OCI-LY1 (cell line): ENCODE data around the gene LMTK2.

Experiments used
- H2AFZ ChIP-seq: fragments of 200-600 bp; sonication (generic), shearing (Covaris generic); 2 replicates; pipeline ENCODE4 v1.6.0; 2014; ENCODE audit warnings: antibody characterized with exemption, mild to moderate bottlenecking, low read length
- H3F3A ChIP-seq: fragments of 200-600 bp; sonication (generic), shearing (Covaris generic); 2 replicates; pipeline ENCODE4 v1.6.0; 2014; ENCODE audit warnings: mild to moderate bottlenecking, antibody characterized with exemption, low read length, moderate library complexity; ENCODE audit not compliant: insufficient read depth
- H3K27ac ChIP-seq: fragments of 200-600 bp; sonication (generic); 2 replicates; pipeline ENCODE4 v1.5.1; 2014; ENCODE audit warnings: low read length, mixed run types, mild to moderate bottlenecking, low read depth; ENCODE audit not compliant: poor library complexity, severe bottlenecking
- H3K27me3 ChIP-seq: fragments of 200-600 bp; sonication (generic); 2 replicates; pipeline ENCODE4 v1.6.0; 2014; ENCODE audit warnings: antibody characterized with exemption, mild to moderate bottlenecking, low read length, moderate library complexity; ENCODE audit not compliant: insufficient read depth
- H3K36me3 ChIP-seq: fragments of 200-600 bp; sonication (generic); 2 replicates; pipeline ENCODE4 v1.6.1; 2014; ENCODE audit warnings: mild to moderate bottlenecking, antibody characterized with exemption, low read length, moderate library complexity, mixed read lengths; ENCODE audit not compliant: insufficient read depth
- H3K4me1 ChIP-seq: fragments of 200-600 bp; sonication (generic); 2 replicates; pipeline ENCODE4 v1.5.1; 2014; ENCODE audit warnings: mild to moderate bottlenecking, low read length, moderate library complexity; ENCODE audit not compliant: insufficient read depth, severe bottlenecking
- H3K4me2 ChIP-seq: fragments of 200-600 bp; sonication (generic), shearing (Covaris generic); 2 replicates; pipeline ENCODE4 v1.6.1; 2014; ENCODE audit warnings: low read length
- H3K4me3 ChIP-seq: fragments of 200-600 bp; sonication (generic); 2 replicates; pipeline ENCODE4 v1.5.1; 2014; ENCODE audit warnings: low read length, low read depth, mild to moderate bottlenecking, mixed read lengths; ENCODE audit not compliant: poor library complexity, severe bottlenecking
- H3K79me2 ChIP-seq: fragments of 200-600 bp; shearing (Covaris generic); 2 replicates; pipeline ENCODE4 v1.6.1; 2016; ENCODE audit warnings: mixed run types, low read length, mixed read lengths; ENCODE audit not compliant: insufficient read depth
- H3K9ac ChIP-seq: fragments of 200-600 bp; sonication (generic), shearing (Covaris generic); 2 replicates; pipeline ENCODE4 v1.6.1; 2014; ENCODE audit warnings: mild to moderate bottlenecking, low read length, mixed read lengths
- H3K9me2 ChIP-seq: fragments of 200-600 bp; sonication (generic), shearing (Covaris generic); 2 replicates; pipeline ENCODE4 v1.6.1; 2014; ENCODE audit warnings: low read depth, mild to moderate bottlenecking, low read length, mixed read lengths
- H3K9me3 ChIP-seq: fragments of 200-600 bp; shearing (Covaris generic); 2 replicates; pipeline ENCODE4 v1.6.1; 2014; ENCODE audit warnings: low read length, mixed read lengths
- H4K20me1 ChIP-seq: fragments of 200-600 bp; sonication (generic), shearing (Covaris generic); 2 replicates; pipeline ENCODE4 v1.6.0; 2016; ENCODE audit warnings: mild to moderate bottlenecking, low read length; ENCODE audit not compliant: insufficient read depth
- CTCF ChIP-seq: fragments of 200-600 bp; sonication (generic), shearing (Covaris generic); IDR thresholded peaks from 2 replicates; pipeline ENCODE4 v1.5.1; 2017; ENCODE audit warnings: mild to moderate bottlenecking, antibody characterized with exemption, low read length, moderate library complexity, mixed read lengths
- EZH2 ChIP-seq: fragments of 200-600 bp; sonication (generic), shearing (Covaris generic); IDR thresholded peaks from 2 replicates; pipeline ENCODE4 v1.8.0; 2017; ENCODE audit warnings: borderline replicate concordance, mixed run types, mild to moderate bottlenecking, antibody characterized with exemption, low read length, moderate library complexity, mixed read lengths

The LMTK2 gene

DNA sequence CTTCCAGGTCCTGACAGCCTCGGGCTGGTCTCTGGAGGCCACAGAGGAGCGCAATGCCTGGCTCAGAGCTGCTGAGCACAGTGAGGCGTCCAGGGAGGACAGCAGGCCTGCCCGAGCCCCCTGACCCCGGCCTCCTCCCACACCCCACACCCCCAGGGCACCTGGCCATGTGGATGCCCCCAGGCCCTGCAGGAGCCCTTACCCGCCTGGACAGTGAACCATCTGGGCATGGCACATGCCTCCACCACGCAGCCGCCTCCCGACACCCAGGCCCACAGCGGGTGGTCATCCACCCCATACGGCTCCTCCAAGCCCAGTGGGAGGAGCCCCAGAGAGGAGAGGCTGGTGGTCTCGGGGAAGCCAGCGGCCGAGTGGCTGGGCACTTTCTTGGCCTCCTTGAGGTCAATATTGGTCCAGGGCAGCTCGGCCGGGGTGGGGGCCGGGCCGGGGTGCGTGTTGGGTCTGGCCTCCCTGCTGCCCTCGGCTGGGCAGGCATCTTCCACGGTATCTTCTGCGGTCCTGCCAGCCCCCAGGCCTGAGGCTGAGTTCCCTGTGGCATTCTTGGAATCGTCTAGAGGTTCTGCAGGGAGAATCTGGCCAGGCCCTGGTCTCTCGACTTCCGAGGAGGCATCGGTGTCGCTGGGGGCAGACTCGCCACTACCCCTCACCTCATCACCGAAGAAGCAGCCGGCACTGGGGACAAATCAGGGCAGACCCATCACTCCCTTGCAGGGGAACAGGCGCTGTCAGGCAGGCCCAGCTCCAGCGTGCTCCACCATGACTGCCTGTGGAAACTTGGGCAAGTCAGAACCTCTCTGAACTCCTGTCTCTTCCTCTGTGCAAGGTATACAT is 126.8 kb downstream of the LMTK2 start:
- H3K36me3 ChIP-seq, result peaks cover 5% of the 10 kb centered on the region; the same call in 1 of the 2 replicates
- H3K9ac ChIP-seq, result no peak overlapping the region
- no peak overlapping the region for H3K4me3 ChIP-seq
- no peaks in the 10 kb centered on the region for H4K20me1 ChIP-seq
- no peak overlapping the region for H3K4me2 ChIP-seq
- TF ChIP-seq CTCF (no peak), EZH2 (no peak)
- no peaks in the 10 kb centered on the region for H3K9me3 ChIP-seq
- no peaks in the 10 kb centered on the region for H3K9me2 ChIP-seq
- no peaks in the 10 kb centered on the region for H3K79me2 ChIP-seq
- no peaks in the 10 kb centered on the region for H3K27me3 ChIP-seq
- H3K4me1 ChIP-seq, result no peaks in the 10 kb centered on the region
- H3F3A ChIP-seq, result no peaks in the 10 kb centered on the region
- no peak overlapping the region for H3K27ac ChIP-seq
- H2AFZ ChIP-seq, result no peak overlapping the region

DNA sequence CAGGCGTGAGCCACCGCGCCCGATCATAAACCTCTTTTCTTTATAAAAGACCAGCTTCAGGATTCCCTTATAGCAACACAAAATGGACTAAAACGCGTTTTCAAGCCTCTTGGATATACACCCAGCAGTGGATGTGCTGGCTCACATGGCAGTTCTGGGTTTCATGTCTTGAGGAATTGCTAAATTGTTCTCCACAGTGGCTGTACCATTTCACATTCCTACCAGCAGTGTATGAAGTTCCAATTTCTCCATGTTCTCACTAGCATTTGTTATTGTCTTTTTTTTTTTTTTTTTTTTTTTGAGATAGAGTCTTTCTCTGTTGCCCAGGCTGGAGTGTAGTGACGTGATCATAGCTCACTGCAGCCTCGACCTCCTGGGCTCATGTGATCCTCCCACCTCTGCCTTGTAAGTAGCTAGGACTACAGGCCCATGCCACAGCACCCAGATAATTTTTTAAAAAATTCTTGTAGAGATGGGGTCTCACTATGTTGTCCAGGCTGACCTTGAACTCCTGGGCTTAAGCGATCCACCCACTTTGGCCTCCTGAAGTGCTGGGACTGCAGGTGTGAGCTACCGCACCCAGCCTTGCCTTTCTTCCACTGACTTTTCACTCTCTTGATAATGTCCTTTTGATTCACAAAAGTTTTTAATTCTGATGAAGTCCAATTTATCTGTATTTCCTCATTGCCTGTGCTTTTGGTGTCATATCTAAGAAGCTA is 127.9 kb downstream of the LMTK2 start:
- TF ChIP-seq EZH2 (no peak), CTCF (no peak)
- H3K4me3 ChIP-seq, result no peak overlapping the region
- H3K4me2 ChIP-seq, result no peak overlapping the region
- no peaks in the 10 kb centered on the region for H3K79me2 ChIP-seq
- no peaks in the 10 kb centered on the region for H3K9me2 ChIP-seq
- H3K4me1 ChIP-seq, result no peaks in the 10 kb centered on the region
- no peak overlapping the region for H2AFZ ChIP-seq
- no peaks in the 10 kb centered on the region for H3F3A ChIP-seq
- H3K9me3 ChIP-seq, result no peaks in the 10 kb centered on the region
- no peaks in the 10 kb centered on the region for H4K20me1 ChIP-seq
- no peaks in the 10 kb centered on the region for H3K27me3 ChIP-seq
- H3K9ac ChIP-seq, result no peak overlapping the region
- peaks cover 6% of the 10 kb centered on the region; the same call in 1 of the 2 replicates for H3K36me3 ChIP-seq
- no peak overlapping the region for H3K27ac ChIP-seq

- Histone ChIP-seq H3K4me3 (no peak overlapping the region), H3K9me3 (no peaks in the 10 kb centered on the region), H3K4me2 (no peak overlapping the region), H3K9ac (no peak overlapping the region), H2AFZ (no peak overlapping the region), H3K79me2 (no peaks in the 10 kb centered on the region), H3K27me3 (no peaks in the 10 kb centered on the region), H3K36me3 (peaks cover 6% of the 10 kb centered on the region; the same call in 1 of the 2 replicates), H3F3A (no peaks in the 10 kb centered on the region), H3K9me2 (no peaks in the 10 kb centered on the region), H3K27ac (no peak overlapping the region), H3K4me1 (no peaks in the 10 kb centered on the region), H4K20me1 (no peaks in the 10 kb centered on the region)
- no peak for TF ChIP-seq CTCF
- TF ChIP-seq EZH2, result no peak
Measured at GRCh38 chr7:98235901-98236300, 129.2 kb downstream of the LMTK2 start.
